Urothelium cell line (cell line): ENCODE data around the gene SNAP25.
A peak's percentile ranks its signal among the peaks of the same experiment; 100 is the strongest.

ENCODE experiments used
- DNase-seq: peaks from one replicate; pipeline ENCODE4 v3.0.0; 2011; ENCODE audit warnings: low spot score, mixed read lengths
- FAIRE-seq: peaks from 2 replicates; lab custom pipeline; 2011; peaks lifted over from hg19 to GRCh38; lab: Jason Lieb, UNC

The SNAP25 gene

GRCh38 chr20:10300582-10301446 is 82.2 kb downstream of the SNAP25 start:
- DNase-seq (no peak), FAIRE-seq (no peak)

GRCh38 chr20:10303852-10304251 is 85.2 kb downstream of the SNAP25 start:
- DNase-seq (no peak), FAIRE-seq (no peak)

DNA sequence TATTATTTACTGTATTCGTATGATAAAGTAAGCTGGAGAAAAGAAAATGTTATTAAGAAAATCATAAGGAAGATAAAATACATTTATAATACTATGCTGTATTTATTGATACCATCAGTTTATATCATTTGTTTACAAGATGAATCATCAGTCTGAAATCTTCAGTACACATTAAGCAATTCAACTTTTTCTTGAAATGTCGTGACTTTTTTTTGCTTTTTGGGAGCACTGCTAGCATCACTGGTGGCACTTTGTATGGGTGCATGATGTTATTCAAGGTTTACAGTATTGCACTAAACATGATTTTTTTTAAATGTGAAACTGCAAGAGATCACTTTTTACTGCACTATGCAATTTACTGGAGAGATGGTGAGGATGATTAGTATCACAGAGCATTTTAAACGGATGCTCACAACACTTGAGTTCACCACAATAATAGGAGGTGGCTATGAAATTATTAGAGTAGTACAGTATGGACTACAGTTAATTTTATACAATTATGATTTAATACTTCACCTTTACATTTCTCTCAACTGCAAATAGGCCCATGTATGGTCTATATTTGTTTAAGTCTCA is 85.9 kb downstream of the SNAP25 start:
- DNase-seq: no peak
- no peak for FAIRE-seq

DNA sequence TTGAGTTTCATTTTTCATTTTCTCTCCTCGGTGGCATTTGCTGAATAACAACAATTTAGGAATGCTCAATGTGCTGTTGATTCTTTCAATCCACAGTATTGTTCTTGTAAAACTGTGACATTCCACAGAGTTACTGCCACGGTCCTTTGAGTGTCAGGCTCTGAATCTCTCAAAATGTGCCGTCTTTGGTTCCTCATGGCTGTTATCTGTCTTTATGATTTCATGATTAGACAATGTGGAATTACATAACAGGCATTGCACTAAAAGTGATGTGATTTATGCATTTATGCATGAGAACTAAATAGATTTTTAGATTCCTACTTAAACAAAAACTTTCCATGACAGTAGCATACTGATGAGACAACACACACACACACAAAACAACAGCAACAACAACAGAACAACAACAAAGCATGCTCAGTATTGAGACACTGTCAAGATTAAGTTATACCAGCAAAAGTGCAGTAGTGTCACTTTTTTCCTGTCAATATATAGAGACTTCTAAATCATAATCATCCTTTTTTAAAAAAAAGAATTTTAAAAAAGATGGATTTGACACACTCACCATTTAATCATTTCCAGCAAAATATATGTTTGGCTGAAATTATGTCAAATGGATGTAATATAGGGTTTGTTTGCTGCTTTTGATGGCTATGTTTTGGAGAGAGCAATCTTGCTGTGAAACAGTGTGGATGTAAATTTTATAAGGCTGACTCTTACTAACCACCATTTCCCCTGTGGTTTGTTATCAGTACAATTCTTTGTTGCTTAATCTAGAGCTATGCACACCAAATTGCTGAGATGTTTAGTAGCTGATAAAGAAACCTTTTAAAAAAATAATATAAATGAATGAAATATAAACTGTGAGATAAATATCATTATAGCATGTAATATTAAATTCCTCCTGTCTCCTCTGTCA is 88.1 kb downstream of the SNAP25 start:
- peak; percentile 40 for DNase-seq
- FAIRE-seq: no peak

DNA sequence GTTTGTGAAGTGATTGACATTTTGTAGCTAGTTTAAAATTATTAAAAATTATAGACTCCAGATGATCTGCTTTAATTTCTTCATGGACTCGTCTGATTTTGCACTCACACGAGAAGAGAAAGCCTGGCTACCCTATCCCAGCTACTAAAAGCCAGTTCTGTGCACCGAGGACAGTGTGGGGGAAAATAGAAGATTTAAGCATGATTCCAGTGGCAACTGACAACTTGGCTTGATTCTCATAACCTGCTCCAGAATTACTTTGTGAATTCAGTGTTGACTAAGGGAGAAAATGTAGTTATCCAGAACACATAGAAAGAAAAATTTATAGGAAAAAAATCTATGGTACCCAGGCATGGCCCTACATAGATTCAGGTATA is 88.7 kb downstream of the SNAP25 start:
- DNase-seq (no peak), FAIRE-seq (no peak)

GRCh38 chr20:10308652-10309051 is 90.0 kb downstream of the SNAP25 start:
- FAIRE-seq (peak; percentile 94), DNase-seq (no peak)

DNA sequence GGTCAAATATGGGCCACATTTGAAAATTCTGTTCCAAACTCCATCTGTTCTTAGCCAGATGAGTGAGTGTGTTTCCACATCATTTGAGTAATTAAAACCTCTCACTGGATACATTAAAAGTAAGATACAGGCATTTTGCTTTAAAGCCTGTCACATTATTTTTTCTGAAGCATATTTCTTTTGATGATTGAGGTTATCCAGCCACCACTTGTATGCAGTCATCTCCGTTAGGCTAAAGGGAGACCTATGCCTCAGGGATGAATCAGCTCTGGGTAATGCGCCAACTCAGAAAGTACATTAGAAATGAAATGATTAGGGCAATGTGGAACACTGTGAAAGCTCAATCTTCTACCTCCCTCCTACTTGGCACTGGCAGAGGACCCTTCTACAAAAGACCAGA is 90.7 kb downstream of the SNAP25 start:
- FAIRE-seq (peak; percentile 86), DNase-seq (peak; percentile 72)

- FAIRE-seq (no peak), DNase-seq (no peak)
Measured at GRCh38 chr20:10312111-10312510, 93.5 kb downstream of the SNAP25 start.

- DNase-seq (no peak), FAIRE-seq (no peak)
Measured at GRCh38 chr20:10313215-10313614, 94.6 kb downstream of the SNAP25 start.

- DNase-seq: no peak
- no peak for FAIRE-seq
Measured at GRCh38 chr20:10313701-10314100, 95.1 kb downstream of the SNAP25 start.

GRCh38 chr20:10314198-10314597 is 95.6 kb downstream of the SNAP25 start:
- no peak for FAIRE-seq
- no peak for DNase-seq

GRCh38 chr20:10315138-10315537 is 96.5 kb downstream of the SNAP25 start:
- no peak for DNase-seq
- FAIRE-seq: no peak

DNA sequence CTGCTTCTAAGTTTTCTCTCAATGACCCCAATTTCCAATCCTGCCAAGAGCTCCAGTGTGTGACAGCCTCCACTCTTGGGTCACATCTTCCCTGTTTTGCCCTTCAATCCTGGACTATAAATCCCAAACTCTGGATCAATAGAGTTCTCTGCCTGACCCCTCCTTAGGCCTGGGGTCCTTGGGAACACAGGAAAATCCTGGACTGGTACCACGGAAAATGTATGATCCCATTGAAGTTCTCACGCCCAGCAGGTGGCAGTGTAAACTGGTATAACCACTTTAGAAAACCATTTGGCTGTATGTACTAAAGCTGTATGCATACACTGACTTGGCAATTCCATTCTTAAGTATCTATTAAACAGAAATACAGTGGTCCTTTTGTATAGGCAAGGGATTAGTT is 98.0 kb downstream of the SNAP25 start:
- FAIRE-seq: no peak

DNA sequence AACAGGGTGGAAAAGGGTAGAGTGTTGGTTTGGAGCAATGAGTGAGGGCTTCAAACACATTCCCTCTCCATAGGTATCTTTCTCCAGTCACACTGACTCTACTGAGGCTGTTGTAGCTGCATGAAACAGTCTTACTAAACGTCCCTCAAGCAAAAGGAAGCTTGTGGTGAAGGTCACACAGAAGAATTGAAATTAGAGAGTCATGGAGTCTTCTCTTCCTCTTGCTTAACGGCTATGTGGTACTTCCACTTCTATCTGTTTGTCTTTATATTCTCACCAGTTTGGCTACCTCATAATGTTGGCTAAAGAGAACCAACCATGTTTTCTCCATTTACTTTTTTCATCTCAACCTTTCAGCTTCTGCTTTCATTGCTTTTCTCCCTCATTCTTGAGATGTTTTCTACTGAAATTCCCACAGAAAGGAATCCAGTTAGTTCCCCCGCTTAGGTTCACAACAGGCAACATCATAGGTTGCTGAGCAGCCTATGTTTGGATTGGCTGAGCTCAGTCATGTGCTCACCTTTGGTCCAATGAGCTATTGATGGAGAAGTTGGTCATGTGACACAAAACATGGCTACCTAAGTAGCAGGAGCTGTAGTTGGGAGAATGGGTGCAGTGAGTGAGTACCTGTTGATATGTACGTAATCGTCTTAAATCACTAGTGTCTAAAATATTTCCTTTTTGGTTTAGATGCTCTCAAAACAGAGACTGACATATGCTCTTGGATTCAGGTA is 99.8 kb downstream of the SNAP25 start:
- no peak for FAIRE-seq
- no peak for DNase-seq

More for the DNA sequence above, 98.0 kb downstream of the SNAP25 start:
- DNase-seq: no peak

DNA sequence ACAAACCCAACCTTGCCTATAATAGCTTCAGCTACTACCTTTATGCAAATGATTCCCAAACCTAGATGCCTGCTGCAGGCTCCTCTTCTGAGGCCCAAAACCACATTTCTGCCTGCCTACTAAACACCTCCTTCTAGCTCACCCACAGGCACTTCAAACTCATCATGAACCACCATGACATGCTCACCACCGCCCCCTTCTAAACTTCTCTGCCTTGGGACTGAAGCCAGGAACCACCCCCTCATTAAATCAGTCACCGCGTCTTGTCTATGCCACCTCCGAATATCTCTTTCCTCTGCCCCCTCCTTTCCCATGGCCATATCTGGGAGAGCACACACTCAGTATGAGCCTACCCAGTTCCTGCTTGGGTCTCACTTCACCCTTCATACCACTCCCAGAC is 101.2 kb downstream of the SNAP25 start:
- no peak for FAIRE-seq
- DNase-seq: no peak

DNA sequence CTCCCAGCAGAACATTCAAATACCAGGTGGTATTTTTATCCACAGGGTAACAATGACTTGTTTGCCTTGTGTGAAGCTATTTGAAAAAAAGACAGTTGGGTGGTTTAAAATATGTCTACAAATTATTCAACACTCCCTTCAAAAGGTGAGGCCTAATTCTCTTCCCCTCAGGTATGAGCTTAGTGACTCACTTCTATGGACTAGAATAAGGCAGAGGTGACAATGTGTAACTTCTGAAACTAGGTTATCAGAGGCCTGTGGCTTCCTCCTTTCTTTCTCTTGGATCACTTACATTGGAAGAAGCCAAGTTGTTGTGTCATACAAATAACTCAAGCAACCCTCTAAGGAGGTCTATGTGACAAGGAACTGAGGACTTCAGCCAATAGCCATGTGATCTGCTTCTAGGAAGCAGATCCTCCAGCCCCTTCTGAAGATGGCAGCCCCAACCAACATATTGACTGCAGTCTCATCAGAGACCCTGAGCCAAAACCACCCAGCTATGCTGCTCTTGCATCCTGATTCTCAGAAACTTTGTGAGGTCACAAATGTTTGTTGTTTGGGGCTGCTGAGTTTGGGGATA is 102.6 kb downstream of the SNAP25 start:
- no peak for FAIRE-seq

DNA sequence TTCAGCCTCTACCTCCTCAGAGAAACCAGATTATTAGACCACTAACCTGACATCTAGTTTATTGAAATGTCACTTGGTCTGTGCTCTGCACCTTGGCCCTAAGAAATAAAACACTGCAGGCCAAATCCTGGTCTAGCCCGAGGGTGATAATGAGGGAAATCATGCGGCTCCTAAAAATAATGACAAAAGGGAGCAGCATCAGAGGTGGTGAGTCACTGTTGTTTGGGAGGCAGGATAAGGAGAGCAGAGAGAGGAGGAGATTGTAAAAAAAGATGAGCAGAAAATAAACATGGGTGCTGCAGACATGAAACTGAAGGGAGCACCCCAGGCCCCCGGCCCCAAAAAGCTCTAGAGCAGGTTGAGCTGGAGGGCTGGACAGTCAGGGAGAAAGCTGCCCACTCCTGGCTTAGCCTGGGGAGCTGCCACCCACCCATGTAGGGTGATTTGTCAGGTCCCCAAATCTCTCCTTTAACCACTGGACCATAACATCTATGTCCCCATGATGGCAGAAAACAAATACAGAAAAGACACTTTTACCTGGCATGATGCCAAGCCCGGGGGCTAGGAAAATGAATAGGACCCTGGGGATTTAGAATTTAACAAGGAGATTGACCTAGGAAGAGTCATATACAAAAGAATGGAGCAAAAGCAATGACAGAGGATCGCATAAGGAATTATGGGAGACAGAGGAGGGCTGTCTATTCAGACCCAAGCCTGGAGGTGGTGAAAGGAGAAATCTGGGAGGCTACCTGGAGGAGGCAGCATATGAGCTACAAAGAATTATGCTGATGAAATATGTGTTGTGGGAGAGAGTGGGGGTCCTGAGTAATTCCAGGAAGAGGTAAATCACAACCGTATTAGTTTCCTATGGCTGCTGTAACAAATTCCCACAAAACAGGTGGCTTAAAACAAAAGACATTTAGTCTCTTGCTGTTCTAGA is 103.7 kb downstream of the SNAP25 start:
- DNase-seq (peak; percentile 40), FAIRE-seq (no peak)

More for the DNA sequence above, 102.6 kb downstream of the SNAP25 start:
- DNase-seq: no peak

DNA sequence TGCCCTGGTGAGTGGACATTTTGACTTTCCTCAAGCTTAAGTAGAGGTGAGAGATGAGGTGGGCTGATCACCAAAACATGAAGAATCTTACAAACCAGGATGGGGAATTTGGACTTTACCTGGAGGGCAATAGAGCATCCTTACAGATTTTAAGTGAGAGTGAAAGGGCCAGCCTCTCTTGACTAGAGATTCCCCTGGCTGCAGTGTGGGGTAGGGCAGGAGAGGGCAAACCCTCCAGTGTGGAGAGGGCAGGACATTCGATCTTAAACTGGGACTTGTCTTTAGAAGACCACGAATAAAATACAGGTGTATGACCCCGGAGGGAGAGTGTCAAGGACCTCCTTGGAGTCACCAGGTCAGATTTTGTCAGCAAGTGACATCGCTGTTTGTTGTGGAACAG is 105.1 kb downstream of the SNAP25 start:
- no peak for DNase-seq
- no peak for FAIRE-seq

DNA sequence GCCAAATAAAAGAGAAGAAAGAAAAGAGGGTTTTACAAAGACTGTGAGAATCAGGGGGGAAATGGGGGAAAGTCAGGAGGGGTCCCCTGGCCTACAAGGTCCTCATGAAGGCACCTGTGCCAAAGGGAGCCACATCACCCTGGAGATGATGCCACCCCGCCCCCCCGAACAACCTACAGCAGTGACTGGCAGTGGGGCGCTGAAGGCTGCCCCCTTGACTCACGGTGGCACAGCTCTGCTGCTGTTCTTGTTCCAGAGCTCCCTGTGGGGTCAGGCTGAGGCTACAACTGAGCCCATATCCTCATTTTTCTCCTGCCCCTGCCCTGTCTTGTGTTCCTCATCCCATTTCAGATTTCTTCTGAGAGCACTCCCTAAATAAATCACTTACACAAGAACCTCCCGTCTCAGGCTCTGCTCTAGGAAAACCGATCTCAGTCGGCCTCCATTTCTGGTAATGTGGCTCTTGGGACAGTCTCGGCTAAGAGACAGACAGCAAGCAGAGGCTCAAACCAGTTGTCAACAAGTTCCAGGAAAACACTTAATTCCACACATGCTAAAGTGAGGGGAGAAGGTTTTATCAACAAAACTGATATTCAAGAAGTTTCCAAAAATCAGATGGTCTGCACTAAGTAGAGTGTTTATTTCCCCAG is 105.7 kb downstream of the SNAP25 start:
- FAIRE-seq (no peak), DNase-seq (no peak)
